Right atrium auricular region (tissue), 2 donors: ENCODE measurements around the gene TTC28. TPM values are rescaled to one million over a fixed set of nuclear protein-coding genes. Genes with fewer than 3 reads are reported as not detected.

Experiments
- DNase-seq: peaks from one replicate; pipeline ENCODE4 v3.0.0-alpha.2; 2019; ENCODE audit warnings: low spot score
- H3K27ac ChIP-seq, 2 donors: fragments of 200-600 bp; sonication (generic); 1 replicate in 1 of 2; 2 replicates in 1 of 2; pipeline ENCODE4 v1.5.1; 2016 to 2019
- H3K27me3 ChIP-seq, 2 donors: fragments of 200-600 bp; sonication (generic); one replicate each; pipeline versions ENCODE4 v1.5.1 to v1.6.0; 2017 to 2019
- H3K36me3 ChIP-seq: fragments of 200-600 bp; sonication (generic); one replicate; pipeline ENCODE4 v1.5.1; 2016
- H3K4me1 ChIP-seq, 2 donors: fragments of 200-600 bp; sonication (generic); one replicate each; pipeline versions ENCODE4 v1.5.1 to v1.6.0; 2017 to 2019
- H3K4me3 ChIP-seq, 2 donors: fragments of 200-600 bp; sonication (generic); 1 replicate in 1 of 2; 2 replicates in 1 of 2; pipeline ENCODE4 v1.5.1; 2017 to 2019; ENCODE audit warnings: mild to moderate bottlenecking in 1 of 2, moderate library complexity in 1 of 2
- H3K9me3 ChIP-seq, 2 donors: fragments of 200-600 bp; sonication (generic); one replicate each; pipeline ENCODE4 v1.5.1; 2019
- CTCF ChIP-seq, 2 donors: fragments of 200-600 bp; sonication (generic); IDR thresholded peaks; one replicate each; pipeline ENCODE4 v1.5.1; 2019; ENCODE audit warnings: antibody characterized with exemption in 2 of 2
- total RNA-seq, 2 donors: library from RNA; depleted of rRNA; stranded (reverse); fragments of >200 nt; gene quantifications; one replicate each; pipeline ENCODE4 v1.1.0, GENCODE V29; 2016

TTC28 gene
- total RNA-seq, 2 donors from 2014 or later: 22.1 to 22.3 TPM

- no peaks in the 10 kb centered on the region for H3K9me3 ChIP-seq
- peaks cover 0 to 25% of the 10 kb centered on the region in 2 donors for H3K4me1 ChIP-seq
- no peak for DNase-seq
Observed at GRCh38 chr22:28012832-28013460, 666.7 kb downstream of the TTC28 start.

GRCh38 chr22:28009272-28009827 is 670.3 kb downstream of the TTC28 start:
- Histone ChIP-seq H3K27me3 (no peaks in the 10 kb centered on the region), H3K4me1 (peaks cover 0 to 24% of the 10 kb centered on the region in 2 donors), H3K36me3 (no peaks in the 10 kb centered on the region), H3K9me3 (no peaks in the 10 kb centered on the region), H3K27ac (no peak overlapping the region), H3K4me3 (no peak overlapping the region)
- no peak for DNase-seq
- TF ChIP-seq CTCF (IDR thresholded peaks at IDR 0.05): peak; percentile 81 to 96

More at GRCh38 chr22:28012832-28013460, 666.7 kb downstream of the TTC28 start:
- Histone ChIP-seq H3K27ac (no peak overlapping the region), H3K36me3 (no peaks in the 10 kb centered on the region), H3K4me3 (no peak overlapping the region), H3K27me3 (no peaks in the 10 kb centered on the region)
- no peak for TF ChIP-seq CTCF (IDR thresholded peaks at IDR 0.05)

GRCh38 chr22:28008649-28009048 is 671.0 kb downstream of the TTC28 start:
- DNase-seq: no peak
- no peak overlapping the region for H3K4me3 ChIP-seq
- H3K36me3 ChIP-seq: no peaks in the 10 kb centered on the region
- peaks cover 0 to 28% of the 10 kb centered on the region in 2 donors for H3K4me1 ChIP-seq
- no peaks in the 10 kb centered on the region for H3K27me3 ChIP-seq
- no peak for TF ChIP-seq CTCF (IDR thresholded peaks at IDR 0.05)
- no peak overlapping the region for H3K27ac ChIP-seq
- H3K9me3 ChIP-seq: no peaks in the 10 kb centered on the region

- Histone ChIP-seq H3K4me1 (peaks cover 0 to 33% of the 10 kb centered on the region in 2 donors), H3K27ac (no peak overlapping the region)
- no peak for TF ChIP-seq CTCF (IDR thresholded peaks at IDR 0.05)
Observed at GRCh38 chr22:28008056-28008455, 671.6 kb downstream of the TTC28 start.

GRCh38 chr22:28006271-28006670 is 673.4 kb downstream of the TTC28 start:
- peaks cover 0 to 37% of the 10 kb centered on the region in 2 donors for H3K4me1 ChIP-seq
- H3K36me3 ChIP-seq: no peaks in the 10 kb centered on the region
- no peak overlapping the region for H3K4me3 ChIP-seq

More at GRCh38 chr22:28008056-28008455, 671.6 kb downstream of the TTC28 start:
- Histone ChIP-seq H3K27me3 (no peaks in the 10 kb centered on the region), H3K9me3 (no peaks in the 10 kb centered on the region), H3K4me3 (no peak overlapping the region), H3K36me3 (no peaks in the 10 kb centered on the region)
- no peak for DNase-seq

More at GRCh38 chr22:28006271-28006670, 673.4 kb downstream of the TTC28 start:
- Histone ChIP-seq H3K9me3 (no peaks in the 10 kb centered on the region), H3K27me3 (no peaks in the 10 kb centered on the region), H3K27ac (peak overlapping the region in 1 of 2 donors; percentile 1)
- TF ChIP-seq CTCF (IDR thresholded peaks at IDR 0.05): no peak
- DNase-seq: no peak
